Activated CD4-positive, CD25-positive, alpha-beta regulatory T cell treated with anti-CD3 and anti-CD28 coated beads, Interleukin-2, amount 50 U/mL, for 24 hours (primary cell): Measurements from ENCODE around the gene TAPT1.
A peak's percentile ranks its signal among the peaks of the same experiment; 100 is the strongest.
"Not testable (repeated sequence)": the region's sequence is repeated elsewhere in the genome, so short reads cannot be mapped to it uniquely, and the experiment has no call there.

Source experiments
- ATAC-seq, 2 donors: fragments of 150-1000 bp; cut with Tn5 transposase; one replicate each; pipeline ENCODE4 v1.10.0; 2021; ENCODE audit warnings: mild to moderate bottlenecking in 1 of 2, moderate library complexity in 1 of 2

TAPT1 gene

GRCh38 chr4:16225863-16226815 is at the start of gene TAPT1:
Gene TAPT1, minus strand, starts transcription at chr4:16226471. Its CDS starts 14 bp downstream, at chr4:16226457.
- peak; percentile 75 to 80 for ATAC-seq

DNA sequence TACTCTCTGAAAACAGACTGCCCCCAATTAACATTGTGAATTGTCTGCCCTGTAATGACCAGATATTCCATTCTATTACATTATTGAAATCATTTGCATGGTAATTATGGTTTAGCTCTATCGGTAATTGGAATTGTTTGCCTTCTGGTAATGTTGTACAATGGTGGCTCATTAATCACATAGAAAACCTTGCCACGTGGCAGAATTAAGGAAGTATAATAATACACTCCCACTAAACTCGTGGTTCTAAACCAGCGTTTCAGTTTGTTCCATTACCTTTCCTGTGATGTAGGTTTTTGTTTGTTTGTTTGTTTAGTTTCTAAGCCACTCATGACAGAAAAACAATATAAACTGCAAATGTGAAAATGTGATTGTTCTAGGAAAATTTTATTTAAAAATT is 45.1 kb upstream of the TAPT1 start:
- ATAC-seq, result no peak

- no peak for ATAC-seq
These were observed 44.4 kb upstream of the TAPT1 start for GRCh38 chr4:16270454-16271328.

DNA sequence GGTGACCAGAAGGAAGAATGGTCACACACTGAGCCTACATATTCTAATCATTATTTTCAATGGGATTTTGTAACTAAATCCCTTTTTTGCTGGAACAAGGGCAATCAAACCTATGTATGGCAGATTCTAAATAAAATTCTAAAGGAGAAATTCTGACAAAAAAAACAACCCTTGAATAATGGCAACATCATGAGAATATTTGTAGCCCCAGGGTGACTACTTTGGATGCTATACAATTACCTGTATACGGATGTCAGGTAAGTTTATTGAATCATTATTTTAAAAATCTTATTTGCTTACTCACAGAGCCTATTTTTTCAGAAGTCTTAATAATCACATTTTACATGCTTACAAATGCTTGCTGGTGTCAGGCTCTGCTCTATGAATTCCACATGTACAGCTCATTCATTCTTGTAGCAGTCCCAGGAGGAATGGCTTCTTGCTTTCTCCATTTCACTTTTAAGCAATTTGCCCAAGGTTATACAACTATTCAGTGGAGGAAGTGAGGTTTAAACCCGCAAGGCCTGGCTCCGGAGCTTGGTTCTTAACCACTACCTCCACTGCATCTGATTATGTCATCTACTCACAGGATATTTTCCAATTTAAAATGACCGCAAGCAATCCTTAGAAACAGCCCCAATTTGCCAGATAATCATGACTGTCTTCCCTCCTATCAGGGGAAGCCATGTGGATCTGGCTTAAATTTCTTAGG is 43.6 kb upstream of the TAPT1 start:
- ATAC-seq, result not testable (repeated sequence)

DNA sequence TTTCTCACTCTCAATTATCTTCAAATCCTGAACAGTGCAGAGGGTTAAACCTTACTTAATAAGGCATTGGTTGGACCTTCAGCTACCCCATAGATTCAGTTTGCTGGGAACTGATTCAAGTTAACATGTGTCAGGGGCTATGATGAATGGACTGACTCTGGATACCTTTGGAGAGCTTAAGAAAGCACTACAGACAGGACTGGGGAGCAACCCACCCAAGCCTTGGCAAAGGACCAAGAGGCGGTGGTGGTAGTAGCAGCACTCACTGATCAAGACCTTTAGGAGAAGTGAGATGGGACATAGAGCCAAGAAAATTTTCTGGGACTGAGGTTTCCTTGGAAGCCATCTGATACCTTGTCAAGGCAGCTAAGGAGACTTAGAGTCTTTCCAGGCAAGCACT is 43.0 kb upstream of the TAPT1 start:
- ATAC-seq, result no peak

DNA sequence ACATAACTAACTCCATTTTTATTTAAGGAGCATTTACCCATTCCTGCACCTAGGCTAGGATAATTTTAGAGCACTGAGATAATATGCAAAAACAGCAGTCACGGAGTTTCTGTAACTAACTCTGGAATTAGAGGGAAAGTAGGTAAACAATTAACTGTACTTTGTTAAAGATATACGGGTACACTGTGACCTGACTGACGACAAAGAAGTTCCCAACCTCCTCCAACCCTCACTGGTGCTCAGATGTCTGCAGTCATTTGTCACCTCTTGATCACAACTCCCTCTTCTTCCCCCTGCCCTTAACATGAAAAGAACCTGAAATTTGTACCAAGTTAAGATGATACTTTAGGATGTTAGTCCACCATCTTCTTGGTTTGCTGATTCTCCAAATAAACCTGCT is 42.0 kb upstream of the TAPT1 start:
- ATAC-seq, result no peak

- ATAC-seq, result no peak
These were observed 41.4 kb upstream of the TAPT1 start for GRCh38 chr4:16267639-16268038.

DNA sequence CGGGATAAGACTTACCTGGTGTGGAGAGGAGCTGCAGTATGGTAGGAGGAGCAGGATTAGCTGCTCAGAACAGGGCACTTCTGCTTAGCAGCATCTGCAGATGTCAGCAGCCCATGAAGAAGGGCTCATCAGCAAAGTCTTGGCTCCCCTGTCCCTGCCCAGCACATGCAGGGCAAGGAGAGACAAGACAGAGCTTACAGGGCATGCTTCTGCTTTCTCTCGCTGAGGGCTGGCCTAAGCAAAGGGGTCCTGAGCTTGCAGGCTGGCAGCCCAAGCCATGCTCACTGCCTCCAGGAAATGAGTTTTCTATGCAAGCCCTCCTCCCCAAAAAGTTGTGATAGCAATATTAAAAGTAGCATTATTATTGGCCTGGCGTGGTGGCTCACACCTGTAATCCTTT is 39.5 kb upstream of the TAPT1 start:
- no peak for ATAC-seq

GRCh38 chr4:16264798-16265197 is 38.5 kb upstream of the TAPT1 start:
- ATAC-seq, result peak; percentile 55 to 67

- ATAC-seq, result no peak
These were observed 36.8 kb upstream of the TAPT1 start for GRCh38 chr4:16263056-16263455.

DNA sequence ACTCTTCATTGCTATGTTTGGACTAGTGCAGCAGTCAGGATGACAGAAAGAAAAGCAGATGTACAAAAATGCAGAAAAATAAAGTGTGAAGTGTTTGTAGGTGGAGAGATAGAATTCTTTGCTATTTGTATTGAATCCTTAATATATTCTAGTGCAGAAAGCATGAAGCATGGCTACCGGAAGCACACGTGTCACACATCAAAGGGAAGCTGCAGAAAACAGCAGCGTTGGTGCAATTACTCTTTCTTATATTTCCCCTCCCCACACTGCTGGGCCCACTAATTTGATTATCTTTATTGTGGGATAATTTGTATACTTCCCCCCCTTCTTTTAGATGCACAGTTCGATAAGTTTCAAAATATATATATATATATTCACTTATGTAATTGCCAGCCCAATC is 35.9 kb upstream of the TAPT1 start:
- ATAC-seq, result no peak

- no peak for ATAC-seq
These were observed 35.1 kb upstream of the TAPT1 start for GRCh38 chr4:16261313-16261878.

DNA sequence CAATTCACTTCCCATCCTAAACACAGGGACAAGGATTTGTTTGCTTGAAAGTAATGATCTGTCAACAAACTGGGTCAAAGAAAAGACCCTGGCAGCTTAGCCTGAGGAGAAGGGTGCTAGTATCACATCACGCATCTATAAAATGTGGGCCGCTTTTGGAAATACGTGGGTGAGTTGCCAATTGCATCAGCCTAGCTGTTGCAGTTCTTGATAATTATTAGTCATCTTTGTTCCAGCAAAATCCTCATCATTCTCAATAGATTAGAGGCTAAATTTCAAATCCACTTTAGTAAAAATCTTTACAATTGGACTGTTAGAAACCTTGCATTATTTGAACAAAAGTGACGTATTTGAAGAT is 33.6 kb upstream of the TAPT1 start:
- ATAC-seq, result peak; percentile 17 to 64

DNA sequence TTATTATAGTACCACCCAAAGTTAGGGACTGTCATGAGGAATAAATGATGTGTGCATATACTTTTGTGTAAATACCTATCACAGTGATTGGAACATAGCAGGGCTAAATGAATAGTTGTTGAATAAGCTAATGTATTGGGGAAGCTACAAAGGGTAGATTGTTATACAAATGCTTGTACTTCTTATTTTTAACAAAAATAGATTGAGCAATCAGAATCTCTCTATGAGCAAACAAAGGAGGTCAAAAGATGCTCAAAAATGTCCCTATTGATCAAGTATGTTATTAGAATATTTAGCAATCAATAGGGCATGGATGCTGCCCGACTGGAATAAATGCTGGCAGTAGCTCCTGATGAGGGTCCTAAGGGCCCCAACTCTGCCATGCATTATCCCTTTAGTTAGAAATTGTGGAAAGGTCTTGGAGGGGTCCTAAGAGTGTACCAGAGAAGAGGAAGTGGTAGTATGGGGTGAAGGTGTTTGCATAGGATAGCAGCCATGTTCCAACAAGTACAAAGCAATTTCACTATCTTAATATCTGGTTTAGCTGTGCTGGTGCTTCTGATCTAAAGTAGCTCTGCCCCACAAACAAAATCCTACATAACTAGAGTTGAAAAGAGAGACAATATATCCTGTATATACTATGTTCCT is 33.1 kb upstream of the TAPT1 start:
- ATAC-seq, result peak in 1 of 2 donors; percentile 33

- ATAC-seq, result no peak
These were observed 31.3 kb upstream of the TAPT1 start for GRCh38 chr4:16257611-16258010.

GRCh38 chr4:16256343-16256742 is 30.1 kb upstream of the TAPT1 start:
- no peak for ATAC-seq

- ATAC-seq, result no peak
These were observed 29.5 kb upstream of the TAPT1 start for GRCh38 chr4:16255730-16256129.

GRCh38 chr4:16253127-16253960 is 27.1 kb upstream of the TAPT1 start:
- ATAC-seq, result no peak

DNA sequence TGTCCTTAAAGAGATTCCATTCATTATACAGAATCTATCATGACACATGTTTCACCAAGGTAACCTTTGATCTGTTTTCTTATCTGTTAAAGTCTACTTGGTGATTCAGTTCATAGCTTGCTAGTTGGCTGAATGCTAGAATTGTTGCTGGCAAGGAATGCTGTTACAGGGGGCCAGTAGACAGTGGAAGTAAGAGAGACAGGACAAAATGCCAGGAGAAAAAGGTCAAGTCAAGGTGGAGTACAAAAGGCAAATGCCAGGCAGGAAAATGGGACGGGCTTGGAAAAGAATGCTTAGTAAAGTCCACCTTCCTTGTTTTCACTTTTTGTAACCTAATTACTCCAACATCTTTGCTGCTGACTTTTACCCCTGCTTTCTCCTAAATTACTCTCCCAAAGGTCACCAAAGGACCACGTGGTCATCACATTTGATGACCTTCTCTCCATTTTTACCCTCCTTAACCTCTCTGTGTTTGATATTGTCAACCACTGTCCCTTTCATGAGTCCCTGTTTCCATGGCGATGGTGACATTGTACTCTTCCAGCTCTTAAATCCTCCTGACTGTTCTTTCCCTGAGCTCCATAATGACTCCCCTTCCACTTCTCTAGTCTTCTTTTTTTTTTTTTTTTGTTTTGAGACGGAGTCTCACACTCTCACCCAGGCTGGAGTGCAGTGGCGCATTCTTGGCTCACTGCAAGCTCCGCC is 24.5 kb upstream of the TAPT1 start:
- ATAC-seq, result no peak

GRCh38 chr4:16248605-16249004 is 22.3 kb upstream of the TAPT1 start:
- no peak for ATAC-seq

GRCh38 chr4:16245241-16245640 is 19.0 kb upstream of the TAPT1 start:
- ATAC-seq, result no peak
